ENCODE measurements around the gene TEX53.

TEX53 gene

DNA sequence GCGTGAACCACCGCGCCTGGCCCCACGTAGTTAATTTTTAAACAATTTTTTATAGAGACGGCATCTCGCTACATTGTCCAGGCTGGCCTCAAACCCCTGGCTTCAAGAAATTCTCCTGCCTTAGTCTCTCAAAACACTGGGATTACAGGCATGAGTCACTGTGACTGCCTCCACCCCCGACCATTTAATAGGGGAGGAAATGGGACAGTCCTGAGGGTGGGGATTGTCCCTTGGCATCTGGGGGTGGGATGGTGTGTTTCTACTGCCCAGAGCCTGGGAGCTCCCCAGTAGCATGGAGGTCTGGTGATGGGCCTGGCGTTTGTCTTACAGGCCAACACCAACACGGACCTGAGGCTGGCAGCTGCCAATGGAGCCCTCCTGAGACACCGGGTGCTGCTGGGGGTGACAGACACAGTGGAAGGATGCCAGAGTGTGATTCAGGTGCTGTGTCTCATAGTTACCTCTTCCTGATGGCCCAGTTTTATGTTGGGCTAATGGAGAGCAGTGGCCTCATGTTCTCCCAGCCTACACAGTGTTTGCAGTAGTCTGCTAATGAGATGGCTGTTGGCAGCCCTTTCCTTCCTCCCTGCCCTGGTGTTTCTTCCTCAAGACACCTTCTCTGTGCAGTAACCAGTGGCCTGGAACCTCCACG is 24.0 kb downstream of the TEX53 start:
- no peak for DNase-seq

DNA sequence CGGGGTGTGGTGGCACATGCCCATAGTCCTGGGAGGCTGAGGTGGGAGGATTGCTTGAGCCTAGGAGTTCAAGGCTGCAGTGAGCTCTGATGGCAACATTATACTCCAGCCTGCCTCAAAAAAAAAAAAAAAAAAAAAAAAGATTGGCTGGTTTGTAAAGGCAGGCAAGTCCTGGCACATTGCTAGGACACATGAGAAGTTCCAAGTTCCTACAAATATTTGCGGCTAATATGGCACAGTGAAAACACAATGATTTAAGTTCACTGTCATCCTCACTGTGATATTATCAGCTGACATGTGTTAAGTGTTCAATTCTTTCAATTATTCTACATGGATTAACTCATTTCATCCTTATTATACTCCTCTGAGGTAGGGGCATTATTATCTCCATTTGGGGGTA is 26.4 kb downstream of the TEX53 start:
- DNase-seq = no peak

DNA sequence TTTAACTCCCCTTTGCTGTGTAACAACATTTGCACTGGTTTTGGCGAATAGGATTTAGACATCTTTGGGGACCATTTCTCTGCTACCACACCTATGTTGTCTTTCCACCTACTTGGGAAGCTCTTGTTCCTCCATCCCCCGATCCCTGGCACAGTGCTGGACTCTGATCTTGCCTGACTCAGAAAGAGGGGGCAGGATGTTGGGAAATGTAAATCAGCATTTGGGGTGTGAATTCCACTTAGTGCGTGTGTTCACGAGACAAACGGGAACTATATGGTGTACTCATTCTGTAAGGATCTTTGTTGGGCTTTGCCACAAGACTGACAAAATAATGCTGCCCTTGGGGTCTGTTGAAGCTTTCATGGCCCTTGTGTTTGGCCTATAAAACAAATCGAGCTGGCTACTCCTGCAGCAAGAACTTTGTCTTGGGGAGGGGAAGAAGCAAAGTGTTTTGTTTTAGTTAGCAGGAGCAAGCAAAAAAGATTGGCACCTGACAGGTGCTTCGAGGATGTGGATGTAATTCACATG is 28.0 kb downstream of the TEX53 start:
- DNase-seq = no peak

DNA sequence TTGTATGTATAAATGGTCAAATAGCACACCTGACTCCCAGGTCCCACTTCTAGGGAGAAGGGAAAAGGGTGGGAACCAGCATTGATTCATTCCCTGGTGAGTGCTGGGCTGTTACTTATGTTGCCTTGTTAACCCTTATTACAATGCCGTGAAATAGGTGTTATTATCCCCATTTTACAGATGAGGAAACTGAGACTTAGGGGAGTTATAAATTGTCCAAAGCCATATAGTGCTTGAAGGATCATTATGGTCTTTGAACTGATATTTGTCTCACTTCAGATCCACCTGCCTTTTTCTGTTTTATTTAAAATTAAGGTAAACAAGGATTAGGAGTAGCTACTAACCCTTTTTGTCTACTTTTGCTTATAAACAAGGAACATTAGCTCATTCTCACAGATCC is 30.1 kb downstream of the TEX53 start:
- no peak for DNase-seq

DNA sequence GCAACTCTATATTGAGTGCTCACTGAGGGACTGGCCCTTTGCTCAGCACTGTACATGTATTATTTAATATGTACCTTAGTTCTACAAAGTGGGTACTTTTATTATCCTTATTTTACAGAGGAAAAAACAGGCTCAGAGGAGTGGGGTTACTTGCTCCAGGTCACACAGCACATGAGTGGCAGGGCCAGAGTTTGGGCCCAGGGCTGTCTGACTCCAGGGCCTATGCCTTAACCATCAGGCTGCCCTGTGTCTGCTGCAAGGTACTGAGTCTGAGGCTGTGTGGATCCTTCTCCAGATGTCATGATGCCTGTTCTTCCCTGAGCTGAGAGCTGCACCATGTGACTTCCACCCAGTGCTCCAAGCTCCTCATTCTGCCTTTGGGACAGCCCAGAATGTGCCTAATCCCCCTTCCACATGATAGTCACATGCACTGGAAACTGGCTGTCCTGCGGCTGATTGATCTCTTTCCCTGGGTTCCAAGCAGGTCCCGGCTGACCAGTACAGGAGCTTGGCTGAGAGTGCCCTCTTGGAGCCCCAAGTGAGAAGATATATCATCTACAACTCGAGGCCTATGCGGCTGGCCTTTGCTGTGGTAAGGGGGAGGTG is 31.1 kb downstream of the TEX53 start:
- DNase-seq = no peak

DNA sequence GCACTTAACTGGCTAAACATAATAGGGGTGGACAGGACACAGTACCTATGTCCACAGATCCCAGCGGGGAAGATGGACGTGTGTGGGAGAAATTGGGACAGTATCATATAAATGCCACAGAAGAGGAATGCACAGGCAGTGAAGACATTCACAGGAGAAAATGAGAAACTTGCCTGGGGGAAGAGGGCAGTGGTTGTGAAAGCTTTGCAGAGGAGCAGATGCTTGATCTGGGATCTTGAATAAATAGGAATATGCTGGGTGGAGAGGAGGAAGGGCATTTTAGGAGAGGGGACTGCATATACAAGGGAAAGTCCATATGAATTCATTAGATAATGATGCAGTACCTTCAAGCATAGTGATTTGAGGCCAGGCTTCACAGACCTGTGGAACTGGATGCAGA is 32.9 kb downstream of the TEX53 start:
- DNase-seq = no peak

DNA sequence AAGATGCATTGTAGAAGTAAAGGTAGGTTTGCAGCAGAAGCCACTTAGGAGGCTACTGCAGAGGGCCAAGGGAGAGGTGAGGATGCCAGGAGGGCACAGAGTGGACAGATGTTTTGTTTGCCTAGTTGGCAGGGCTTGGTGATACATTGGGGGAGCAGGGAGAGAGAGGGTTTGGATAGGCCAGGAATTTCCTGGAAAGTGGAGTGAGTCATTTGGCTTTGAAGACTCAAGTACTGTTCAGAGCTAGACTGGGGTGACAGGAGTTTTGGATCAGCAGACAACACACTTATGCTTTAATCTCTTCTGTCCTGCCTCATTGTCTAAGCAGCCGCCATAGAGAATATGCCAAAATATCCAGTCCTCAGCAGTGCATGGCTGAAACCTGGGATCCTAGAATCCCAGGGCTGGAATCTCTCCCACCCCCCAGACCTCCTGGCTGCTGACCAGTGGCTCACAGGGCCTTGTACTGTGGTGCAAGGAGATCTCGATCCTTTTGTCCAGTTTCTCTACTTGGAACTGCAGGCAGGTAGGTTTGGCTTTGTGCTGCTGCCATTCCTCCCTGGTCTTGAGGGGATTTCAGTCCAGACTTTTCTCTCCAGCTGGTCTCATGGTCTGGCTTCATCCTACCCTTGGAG is 35.5 kb downstream of the TEX53 start:
- DNase-seq = no peak

DNA sequence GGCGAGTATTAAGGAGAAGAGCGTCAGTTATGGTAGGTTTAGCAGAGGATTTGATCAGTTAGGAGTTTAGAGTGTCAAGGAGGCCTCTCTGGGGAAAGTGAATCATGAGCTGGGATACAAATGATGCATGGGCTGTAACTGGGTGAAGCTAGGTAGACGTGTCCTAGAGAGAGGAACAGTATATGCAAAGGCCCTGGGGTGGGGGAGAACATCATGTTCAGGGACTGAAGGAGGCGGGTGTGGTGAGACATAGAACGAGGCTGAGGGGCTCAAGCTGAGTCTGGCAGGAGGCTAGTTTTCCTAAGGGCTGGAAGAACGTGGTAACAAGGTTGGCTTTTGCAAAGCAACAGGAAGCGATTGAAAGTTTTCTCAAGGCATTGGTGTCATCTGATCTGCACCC is 36.0 kb downstream of the TEX53 start:
- DNase-seq = no peak

DNA sequence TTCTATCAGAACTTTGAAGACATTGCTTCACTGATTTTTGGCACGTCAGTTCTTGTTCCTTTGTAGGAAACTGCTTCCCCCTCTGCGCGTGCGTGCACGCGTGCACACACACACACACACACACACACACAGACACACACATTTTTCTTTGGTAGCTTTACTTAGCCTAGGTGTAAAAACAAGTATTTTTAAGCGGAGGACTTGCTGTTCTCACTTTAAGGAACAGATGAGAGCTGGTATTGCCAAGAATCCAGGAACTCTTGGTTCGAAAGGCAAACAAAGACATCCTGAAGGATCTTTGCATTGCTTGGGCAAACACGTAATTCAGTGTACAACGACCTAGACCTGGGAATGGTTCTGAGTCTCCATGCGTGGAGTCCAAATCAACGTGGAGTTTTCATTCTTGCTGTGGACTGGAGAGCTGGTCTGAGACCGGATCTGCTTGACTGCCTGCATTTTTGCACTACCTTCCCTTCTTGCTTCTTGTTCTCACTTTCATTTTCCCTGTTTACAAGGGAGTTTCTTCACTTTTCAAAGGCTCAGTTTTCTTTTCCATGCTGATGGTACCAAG is 38.3 kb downstream of the TEX53 start:
- DNase-seq = peak; percentile 13

DNA sequence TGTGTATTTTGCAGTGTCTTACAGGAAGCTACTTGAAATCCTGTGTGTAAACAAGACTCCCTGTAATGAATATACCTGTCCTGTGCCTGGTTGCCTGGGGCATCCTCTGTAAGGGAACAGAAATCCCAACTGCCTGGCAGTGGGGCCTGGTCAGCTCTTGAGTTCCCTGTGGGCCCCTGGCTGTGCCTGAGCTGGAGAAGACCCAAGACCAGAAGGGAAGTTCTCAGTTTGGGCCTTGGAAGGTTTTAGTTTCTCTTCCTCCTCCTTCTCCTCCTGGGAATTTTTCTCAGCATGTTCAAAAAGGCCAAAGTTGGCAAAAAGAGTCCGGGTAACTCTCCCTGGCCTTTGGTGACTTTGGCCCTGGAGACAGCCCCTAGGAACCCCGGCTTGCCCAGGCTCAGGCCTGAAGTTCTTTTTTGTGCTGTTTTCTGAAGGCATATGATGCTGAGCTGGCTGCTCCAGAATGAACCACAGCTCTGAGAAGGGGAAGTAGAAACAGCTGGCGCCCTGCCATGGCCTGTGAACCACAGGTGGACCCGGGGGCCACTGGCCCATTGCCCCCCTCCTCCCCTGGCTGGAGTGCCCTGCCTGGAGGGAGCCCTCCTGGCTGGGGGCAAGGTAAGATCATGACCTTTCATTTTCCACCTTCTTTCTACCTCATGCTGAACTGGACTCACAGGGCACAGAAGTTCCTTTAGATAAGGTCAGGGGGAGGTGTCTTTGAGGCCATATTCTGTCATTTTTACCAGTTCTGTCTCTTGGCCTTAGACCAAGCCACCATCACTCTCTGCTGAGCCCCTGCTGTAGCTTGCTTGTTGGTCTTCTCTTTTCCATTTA is 40.7 kb downstream of the TEX53 start:
- DNase-seq = peak; percentile 12

DNA sequence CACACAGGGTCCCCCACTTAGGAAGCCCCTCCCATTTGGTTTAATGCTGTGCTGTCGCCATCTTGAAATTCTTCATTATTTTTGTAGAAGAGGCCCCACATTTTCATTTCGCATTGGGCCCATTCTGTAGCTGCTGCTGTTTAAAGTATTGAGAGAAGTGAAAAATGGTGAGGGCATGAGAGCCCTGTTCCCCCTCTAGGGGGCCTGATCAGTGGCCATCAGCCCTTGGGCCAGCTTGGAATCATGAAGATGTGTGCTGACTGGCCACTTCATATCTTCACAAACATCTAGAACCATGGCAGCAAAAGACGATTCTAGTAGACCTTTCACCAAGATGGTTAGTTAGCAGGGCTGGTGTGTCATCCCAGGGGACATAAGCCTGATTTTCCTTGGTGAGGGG is 43.2 kb downstream of the TEX53 start:
- no peak for DNase-seq

DNA sequence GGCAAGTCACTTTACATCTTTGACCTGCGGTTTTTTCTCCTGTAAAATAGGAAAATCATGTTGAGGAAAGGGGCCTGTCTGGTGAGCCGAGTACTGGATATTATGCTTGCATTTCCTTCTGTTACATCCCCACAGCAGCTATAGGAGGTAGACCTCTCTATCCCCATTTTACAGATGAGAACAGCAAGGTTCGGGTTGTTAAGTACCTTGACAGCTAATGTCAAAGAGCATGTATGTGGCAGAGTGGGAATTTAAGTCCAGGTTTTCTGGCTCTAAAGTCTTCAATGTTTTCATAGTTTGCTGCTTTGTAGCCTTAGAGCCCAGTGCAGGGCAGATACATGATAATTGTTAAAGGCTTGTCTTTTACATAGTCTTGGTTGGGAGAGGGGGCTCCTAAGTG is 43.7 kb downstream of the TEX53 start:
- no peak for DNase-seq

DNA sequence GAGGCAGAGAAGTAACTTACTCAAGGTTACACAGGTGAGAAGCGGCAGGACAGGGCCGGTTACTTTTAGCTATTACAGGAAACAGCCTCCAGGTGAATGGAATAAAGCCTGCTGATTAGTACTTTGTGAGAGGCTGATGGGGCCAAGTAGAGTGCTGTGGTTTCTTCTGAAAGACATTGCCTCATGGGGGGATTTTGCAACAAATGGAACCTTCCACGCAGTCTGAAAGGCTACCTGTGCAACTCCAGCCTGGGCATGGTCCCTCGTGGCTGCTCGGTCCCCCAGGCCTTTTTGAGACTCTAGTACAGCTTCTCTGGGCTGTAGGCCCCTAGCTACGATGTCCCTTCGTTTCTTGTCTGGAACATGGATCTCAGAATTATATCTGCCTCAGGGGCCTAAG is 44.5 kb downstream of the TEX53 start:
- no peak for DNase-seq

DNA sequence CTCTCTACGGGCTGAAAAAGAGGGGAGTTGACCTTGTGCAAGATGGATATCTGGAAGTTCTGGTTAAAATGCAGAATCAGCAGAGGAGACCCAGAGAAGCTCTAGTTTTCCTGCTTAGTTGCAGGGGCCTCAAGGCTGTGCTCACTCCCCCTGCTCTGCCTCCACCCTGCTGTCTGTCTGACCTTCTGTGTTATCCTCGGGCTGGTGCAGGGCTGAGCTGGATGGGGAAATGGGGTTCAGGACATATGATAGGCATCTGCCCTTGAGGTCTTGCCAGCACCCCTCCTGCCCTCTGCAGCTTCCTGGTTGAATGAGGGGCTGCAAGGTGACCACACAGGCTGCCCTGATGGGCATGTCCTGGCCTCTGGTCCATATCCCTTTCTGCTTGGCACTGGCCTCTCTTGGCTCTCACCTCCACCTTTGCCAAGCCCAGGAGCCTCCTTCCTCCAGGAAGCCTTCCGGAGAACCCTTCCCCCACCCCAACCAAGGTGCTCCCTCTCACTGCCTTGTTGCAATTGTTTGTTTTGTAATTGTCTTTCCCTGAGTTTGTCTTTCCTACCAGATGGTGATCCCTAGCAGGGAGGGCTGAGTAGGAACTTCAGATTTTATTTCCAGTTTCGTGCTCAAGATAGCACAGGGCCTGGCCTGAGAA is 45.2 kb downstream of the TEX53 start:
- no peak for DNase-seq

DNA sequence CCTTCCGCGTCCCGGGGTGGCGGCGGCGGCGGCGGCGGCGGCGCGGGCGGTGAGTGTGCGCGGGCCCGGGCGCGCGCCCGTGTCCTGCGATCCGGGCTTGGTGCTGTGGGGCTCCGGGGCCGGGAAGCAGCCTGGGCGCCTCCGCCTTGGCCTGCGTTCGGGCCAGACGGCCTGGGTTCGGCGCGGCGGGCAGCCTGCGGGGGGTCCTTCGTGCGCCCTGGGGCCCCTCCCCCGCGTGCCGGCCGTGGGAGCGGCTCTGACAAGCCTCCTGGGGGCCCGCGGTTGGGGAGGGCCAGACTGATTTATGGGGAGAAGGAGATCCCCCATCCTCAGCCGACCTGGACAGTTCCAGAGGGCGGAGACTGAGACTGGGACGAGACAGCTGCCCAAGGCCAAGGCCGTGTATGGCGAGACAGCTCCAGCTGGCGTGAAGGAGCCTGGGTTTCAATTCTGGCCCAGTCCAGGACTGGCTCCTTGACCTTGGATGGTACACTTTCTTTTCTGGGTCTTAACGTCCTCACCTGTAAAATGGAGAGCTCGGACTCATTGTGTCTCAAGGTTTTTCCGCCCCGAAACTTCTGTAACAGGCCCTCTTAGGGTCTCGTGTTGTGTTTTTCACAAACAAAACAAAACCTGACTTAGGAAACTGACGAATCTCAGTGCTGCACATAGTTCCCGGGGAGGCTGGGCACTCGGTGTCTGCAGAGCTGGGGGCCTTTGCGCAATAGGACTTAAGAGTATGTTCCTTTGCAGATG is 45.9 kb downstream of the TEX53 start:
- no peak for DNase-seq

DNA sequence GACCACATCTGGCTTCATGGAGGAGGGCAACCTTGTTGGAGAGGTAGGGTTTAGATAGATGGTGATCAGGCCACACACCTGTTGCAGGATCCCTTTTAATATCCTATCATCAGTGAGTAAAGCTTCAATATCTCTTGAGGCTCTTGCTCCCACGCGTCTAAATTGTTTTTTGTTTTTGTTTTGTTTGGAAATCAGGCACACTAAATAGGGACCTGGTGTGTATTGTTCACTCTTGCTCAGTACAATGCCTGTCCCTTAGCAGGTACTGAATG is 49.1 kb downstream of the TEX53 start:
- no peak for DNase-seq

DNA sequence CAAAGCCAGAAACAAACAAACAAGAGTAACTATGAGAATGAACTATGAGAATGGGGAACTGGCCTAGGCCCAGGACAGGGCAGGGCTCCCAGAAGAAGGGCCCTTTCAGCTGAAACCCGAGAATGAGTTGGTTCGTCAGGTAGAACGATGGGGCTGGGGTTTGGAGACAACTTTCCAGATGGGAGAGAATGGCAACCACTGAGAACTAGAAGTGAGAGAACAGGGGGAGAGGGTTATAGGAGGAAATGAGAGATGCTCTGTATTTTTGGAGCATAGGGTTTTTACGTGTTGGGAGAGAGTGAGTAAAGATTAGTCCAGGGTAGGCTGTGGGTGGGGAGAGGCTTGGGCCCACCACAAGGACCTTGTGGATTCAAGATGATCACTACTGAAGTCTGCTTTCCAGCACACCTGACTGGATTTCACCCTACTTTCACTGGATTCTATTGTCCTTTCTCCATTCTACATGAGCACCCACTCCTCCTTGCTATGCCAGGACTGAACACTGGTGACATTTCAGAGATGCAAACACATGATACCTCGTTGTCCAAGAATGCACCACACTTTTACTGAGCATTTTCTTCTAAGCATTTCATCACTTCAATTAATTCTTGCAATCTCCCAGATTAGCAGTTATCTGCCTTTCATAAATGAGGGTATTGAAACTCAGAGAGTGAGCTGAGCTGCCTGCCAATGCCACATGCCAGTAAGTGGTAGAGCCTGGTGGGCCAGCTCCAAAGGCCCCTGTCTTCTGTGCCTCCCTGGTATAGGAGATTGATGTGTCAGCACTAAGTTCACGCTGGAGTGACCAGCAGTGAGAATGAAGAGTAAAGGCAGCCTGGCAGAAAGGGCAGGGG is 49.7 kb downstream of the TEX53 start:
- no peak for DNase-seq

DNA sequence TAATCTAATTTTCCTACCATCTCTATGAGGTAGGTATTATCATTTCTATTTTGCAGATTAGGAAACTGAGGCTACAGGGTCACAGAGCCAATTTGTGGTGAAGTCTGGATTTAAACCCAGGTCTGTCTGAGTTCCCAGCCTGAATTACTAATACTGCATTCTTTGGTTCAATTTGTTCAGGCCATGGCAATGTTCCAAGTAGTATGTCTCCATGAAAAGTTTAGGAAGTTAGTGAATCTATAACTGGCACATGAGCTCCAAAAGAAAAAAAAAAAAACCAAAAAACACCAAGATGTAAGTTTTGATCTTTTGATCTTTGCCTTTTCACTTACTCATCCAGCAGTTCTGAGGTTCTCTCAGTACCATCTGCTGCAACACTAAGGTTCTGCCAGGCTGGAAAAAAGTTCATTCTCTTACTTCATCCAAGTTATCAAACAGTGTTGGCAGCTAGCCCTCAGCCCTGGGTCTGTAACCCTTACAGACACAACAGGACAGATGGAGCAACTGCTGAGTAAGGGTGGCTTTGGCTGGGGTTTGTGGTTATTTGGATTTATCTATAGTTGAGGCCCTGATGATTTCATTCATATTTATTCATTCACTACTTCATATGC is 50.9 kb downstream of the TEX53 start:
- DNase-seq = no peak
